Subcutaneous adipose tissue (tissue), 4 donors: ENCODE results near the gene CNDP2. TPM values are rescaled to one million over a fixed set of nuclear protein-coding genes. Genes with fewer than 3 reads are reported as not detected.

ENCODE experiments used
- total RNA-seq, 4 donors: library from RNA; depleted of rRNA; stranded (reverse); fragments of >200 nt; gene quantifications; one replicate each; pipeline ENCODE4 v1.1.0, GENCODE V29; 2016
- TF ChIP-seq, protein P1 (sequence below): fragments of 450-650 bp; IDR thresholded peaks from one replicate; pipeline ENCODE4 v1.5.1; 2016; ENCODE audit warnings: low read depth, mild to moderate bottlenecking, control low read depth, antibody characterized with exemption, moderate library complexity

The CNDP2 gene
- total RNA-seq, 4 donors from 2014 or later: 83.8 to 160 (median 106) TPM

- TF ChIP-seq, protein P1, sequence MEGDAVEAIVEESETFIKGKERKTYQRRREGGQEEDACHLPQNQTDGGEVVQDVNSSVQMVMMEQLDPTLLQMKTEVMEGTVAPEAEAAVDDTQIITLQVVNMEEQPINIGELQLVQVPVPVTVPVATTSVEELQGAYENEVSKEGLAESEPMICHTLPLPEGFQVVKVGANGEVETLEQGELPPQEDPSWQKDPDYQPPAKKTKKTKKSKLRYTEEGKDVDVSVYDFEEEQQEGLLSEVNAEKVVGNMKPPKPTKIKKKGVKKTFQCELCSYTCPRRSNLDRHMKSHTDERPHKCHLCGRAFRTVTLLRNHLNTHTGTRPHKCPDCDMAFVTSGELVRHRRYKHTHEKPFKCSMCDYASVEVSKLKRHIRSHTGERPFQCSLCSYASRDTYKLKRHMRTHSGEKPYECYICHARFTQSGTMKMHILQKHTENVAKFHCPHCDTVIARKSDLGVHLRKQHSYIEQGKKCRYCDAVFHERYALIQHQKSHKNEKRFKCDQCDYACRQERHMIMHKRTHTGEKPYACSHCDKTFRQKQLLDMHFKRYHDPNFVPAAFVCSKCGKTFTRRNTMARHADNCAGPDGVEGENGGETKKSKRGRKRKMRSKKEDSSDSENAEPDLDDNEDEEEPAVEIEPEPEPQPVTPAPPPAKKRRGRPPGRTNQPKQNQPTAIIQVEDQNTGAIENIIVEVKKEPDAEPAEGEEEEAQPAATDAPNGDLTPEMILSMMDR: no peak
These were observed 32.8 kb downstream of the CNDP2 start for GRCh38 chr18:74528913-74529312.

DNA sequence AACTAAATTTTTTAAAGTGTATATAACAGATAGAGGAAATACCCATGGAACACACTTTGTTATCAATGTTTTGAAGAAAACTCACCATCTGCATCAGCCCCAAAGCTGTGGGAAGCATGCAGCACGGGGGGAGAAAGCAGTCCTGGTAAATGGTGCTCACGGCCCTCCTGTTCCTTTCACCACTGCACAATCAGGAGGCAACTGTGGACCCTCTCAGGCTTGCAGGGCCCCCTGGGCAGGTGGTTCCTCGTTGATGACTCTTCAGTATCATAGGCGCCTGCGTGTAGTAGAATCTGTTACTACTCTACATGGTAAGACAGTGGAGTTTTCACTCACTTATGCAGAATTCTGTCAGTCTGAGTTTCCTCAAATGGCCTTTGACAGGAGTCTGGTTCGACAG lies 33.2 kb downstream of the CNDP2 start:
- TF ChIP-seq, protein P1: no peak

- TF ChIP-seq, protein P1: no peak
These were observed 33.8 kb downstream of the CNDP2 start for GRCh38 chr18:74529811-74530583.

DNA sequence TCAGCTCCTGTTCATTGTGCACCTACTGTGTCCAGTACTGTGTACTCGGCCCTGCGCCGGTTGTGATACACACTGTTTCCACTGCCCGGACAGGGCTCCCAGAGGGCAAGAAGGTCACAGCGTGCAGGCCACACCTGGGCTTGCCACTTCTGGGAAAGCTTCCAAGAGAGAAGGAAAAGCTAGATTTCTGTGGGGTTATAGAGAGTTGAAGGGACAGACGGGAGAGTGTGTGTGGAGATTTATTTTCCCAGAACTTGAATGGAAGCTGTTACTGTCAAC lies 34.4 kb downstream of the CNDP2 start:
- TF ChIP-seq, protein P1: no peak

- TF ChIP-seq, protein P1: no peak
These were observed 34.9 kb downstream of the CNDP2 start for GRCh38 chr18:74531043-74531442.

- TF ChIP-seq, protein P1: no peak
These were observed 36.4 kb downstream of the CNDP2 start for GRCh38 chr18:74532511-74533025.

DNA sequence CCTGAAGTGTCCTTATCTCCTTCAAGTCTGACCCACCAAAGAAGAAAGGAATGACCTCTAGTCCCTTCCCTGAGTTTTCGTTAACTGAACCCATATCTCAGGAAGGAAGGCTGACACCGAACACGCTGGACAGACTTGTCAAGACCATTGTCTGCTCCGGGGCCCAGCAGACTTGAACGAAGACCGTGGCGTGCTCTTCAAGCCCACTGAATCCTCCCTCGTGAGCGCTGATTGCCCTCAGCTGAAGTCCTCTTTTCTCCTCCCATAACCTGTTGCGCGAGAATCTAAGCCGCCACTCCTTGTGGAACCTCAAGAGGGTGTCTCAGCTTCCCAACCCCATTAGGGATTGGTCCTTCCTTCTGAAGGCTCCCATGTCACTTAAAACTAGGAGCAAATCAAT lies 37.5 kb downstream of the CNDP2 start:
- TF ChIP-seq, protein P1: no peak
